ENCODE results near the gene MYO1H.

GRCh38 chr12:109334887-109335286 lies 12.8 kb upstream of the MYO1H start:
- TF ChIP-seq POLR2A (IDR thresholded peaks at IDR 0.05) (no peak), CTCF (IDR thresholded peaks at IDR 0.05 in 4 of 5, conservative IDR thresholded peaks at IDR 0.05 in 1 of 5) (no peak)

Data from gastrocnemius medialis (tissue), 4 donors.